ENCODE measurements around the gene ADARB1. TPM values are rescaled to one million over a fixed set of nuclear protein-coding genes. Genes with fewer than 3 reads are reported as not detected.

Gene ADARB1
- total and polyA plus RNA-seq, 2 of the 4 experiments (the other 2 are of a cell fraction) = 39.8 to 47.3 TPM

DNA sequence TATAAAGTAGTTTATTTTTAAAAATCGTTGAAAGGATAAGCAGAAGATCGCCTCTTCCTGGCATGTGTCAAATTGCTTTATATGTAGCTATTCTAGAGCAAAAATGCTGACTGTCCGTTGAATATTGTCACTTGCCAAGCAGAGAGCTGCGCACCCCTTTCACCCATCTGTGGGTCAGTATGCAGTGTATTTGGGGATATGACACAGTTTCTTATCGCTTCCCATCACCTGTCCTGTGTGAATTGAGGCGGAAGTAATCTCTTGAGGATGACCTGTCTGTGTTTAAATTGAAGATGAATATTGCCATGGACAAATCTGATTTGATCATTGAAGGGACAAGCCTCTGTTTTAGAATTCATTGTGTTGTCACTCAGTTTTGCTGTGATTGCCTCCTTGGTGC, 161.1 kb downstream of the ADARB1 start:
- Histone ChIP-seq H3K14ac (replicated peaks; ENCODE audit: low read depth, low read length) (no peak overlapping the region), H3K23ac (ENCODE audit: low read depth, low read length) (no peak overlapping the region), H3K4me2 (ENCODE audit: low read depth, low read length) (no peak overlapping the region), H4K8ac (ENCODE audit: low read depth in 2 of 2, low read length in 2 of 2) (no peak overlapping the region), H2AK5ac (ENCODE audit: low read depth, low read length) (no peak overlapping the region), H3K9ac (ENCODE audit: low read depth, low read length) (no peak overlapping the region), H2AK9ac (replicated peaks; ENCODE audit: low read depth, low read length, poor library complexity) (no peak overlapping the region), H2BK5ac (ENCODE audit: low read depth, low read length, poor library complexity, severe bottlenecking) (no peak overlapping the region), H3K4ac (ENCODE audit: low read depth, low read length) (no peak overlapping the region), H2BK120ac (ENCODE audit: low read depth, low read length) (no peak overlapping the region), H4K20me1 (ENCODE audit: insufficient read depth, low read length) (no peaks in the 10 kb centered on the region), H3K4me1 (ENCODE audit: control insufficient read depth, insufficient read depth, low read length) (no peaks in the 10 kb centered on the region), H3K27ac (ENCODE audit: insufficient read depth, low read length) (no peak overlapping the region), H3K9me1 (ENCODE audit: insufficient read depth, low read length) (no peaks in the 10 kb centered on the region), H2BK20ac (ENCODE audit: low read depth, low read length) (no peak overlapping the region), H3K56ac (ENCODE audit: extremely low read depth, insufficient read depth, low read length) (no peak overlapping the region), H3K79me1 (ENCODE audit: low read depth in 1 of 2, low read length in 2 of 2) (no peaks in the 10 kb centered on the region), H3K4me3 (ENCODE audit: insufficient read depth, low read depth, low read length) (no peak overlapping the region), H3K9me3 (ENCODE audit: control insufficient read depth, insufficient read depth, low read length) (peaks cover 7% of the 10 kb centered on the region), H3K36me3 (ENCODE audit: control insufficient read depth, insufficient read depth, low read length) (no peaks in the 10 kb centered on the region), H3K18ac (ENCODE audit: low read depth, low read length) (no peak overlapping the region), H3K27me3 (ENCODE audit: control insufficient read depth, insufficient read depth, low read length) (peaks cover 17% of the 10 kb centered on the region), H4K91ac (ENCODE audit: insufficient read depth, low read depth, low read length) (no peak overlapping the region), H2AFZ (replicated peaks; ENCODE audit: low read length, poor library complexity) (no peak overlapping the region), H2BK15ac (ENCODE audit: low read depth, low read length) (no peak overlapping the region), H4K5ac (ENCODE audit: low read depth, low read length) (no peak overlapping the region)
- DNase-seq (no peak), ATAC-seq (ENCODE audit: low read depth) (no peak)
- in situ Hi-C loops (cut with MboI; ENCODE audit: low sequenced_read_pairs) = no loop called here
- intact Hi-C loops (cut with micrococcal nuclease) = no loop called here
- no peak for TF ChIP-seq POLR2A (IDR thresholded peaks at IDR 0.05; ENCODE audit: low read depth, low read length)
- no peak for TF ChIP-seq RCOR1 (IDR thresholded peaks at IDR 0.05; ENCODE audit: insufficient replicate concordance, low read length)
- TF ChIP-seq RFX5 (IDR thresholded peaks at IDR 0.05; ENCODE audit: low read depth, low read length) = no peak
- TF ChIP-seq, protein P1, sequence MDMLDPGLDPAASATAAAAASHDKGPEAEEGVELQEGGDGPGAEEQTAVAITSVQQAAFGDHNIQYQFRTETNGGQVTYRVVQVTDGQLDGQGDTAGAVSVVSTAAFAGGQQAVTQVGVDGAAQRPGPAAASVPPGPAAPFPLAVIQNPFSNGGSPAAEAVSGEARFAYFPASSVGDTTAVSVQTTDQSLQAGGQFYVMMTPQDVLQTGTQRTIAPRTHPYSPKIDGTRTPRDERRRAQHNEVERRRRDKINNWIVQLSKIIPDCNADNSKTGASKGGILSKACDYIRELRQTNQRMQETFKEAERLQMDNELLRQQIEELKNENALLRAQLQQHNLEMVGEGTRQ (IDR thresholded peaks at IDR 0.05; ENCODE audit: low read depth, low read length) = no peak
- TF ChIP-seq RAD21 (IDR thresholded peaks at IDR 0.05; ENCODE audit: low read length) = no peak
- TF ChIP-seq FOS (IDR thresholded peaks at IDR 0.05; ENCODE audit: low read depth, low read length) = no peak
- no peak for TF ChIP-seq CEBPB (IDR thresholded peaks at IDR 0.05; ENCODE audit: low read depth, low read length)
- TF ChIP-seq, protein P2, sequence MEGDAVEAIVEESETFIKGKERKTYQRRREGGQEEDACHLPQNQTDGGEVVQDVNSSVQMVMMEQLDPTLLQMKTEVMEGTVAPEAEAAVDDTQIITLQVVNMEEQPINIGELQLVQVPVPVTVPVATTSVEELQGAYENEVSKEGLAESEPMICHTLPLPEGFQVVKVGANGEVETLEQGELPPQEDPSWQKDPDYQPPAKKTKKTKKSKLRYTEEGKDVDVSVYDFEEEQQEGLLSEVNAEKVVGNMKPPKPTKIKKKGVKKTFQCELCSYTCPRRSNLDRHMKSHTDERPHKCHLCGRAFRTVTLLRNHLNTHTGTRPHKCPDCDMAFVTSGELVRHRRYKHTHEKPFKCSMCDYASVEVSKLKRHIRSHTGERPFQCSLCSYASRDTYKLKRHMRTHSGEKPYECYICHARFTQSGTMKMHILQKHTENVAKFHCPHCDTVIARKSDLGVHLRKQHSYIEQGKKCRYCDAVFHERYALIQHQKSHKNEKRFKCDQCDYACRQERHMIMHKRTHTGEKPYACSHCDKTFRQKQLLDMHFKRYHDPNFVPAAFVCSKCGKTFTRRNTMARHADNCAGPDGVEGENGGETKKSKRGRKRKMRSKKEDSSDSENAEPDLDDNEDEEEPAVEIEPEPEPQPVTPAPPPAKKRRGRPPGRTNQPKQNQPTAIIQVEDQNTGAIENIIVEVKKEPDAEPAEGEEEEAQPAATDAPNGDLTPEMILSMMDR (conservative IDR thresholded peaks at IDR 0.05; ENCODE audit: low read depth, low read length) = no peak
- dilution Hi-C loops (cut with HindIII; ENCODE audit: low sequenced_read_pairs, unreplicated experiment) = no loop called here
- POLR2A ChIA-PET (ENCODE audit: unreplicated experiment) = no interaction called here
- CTCF ChIA-PET = no interaction called here
- no TSS peak for BruUV-seq (replicated peaks)
- 94% methylated on average over 3 of the region's 6 CpGs; no CpG with 5 or more reads in 1 of the 2 experiments for WGBS, 2 experiments (ENCODE audit: extremely low coverage in 2 of 2, insufficient read length in 1 of 2)

All from IMR-90 (cell line).